ENCODE measurements around the gene SMOC1.

- TF ChIP-seq CTCF (IDR thresholded peaks at IDR 0.05) (no peak), POLR2A (IDR thresholded peaks at IDR 0.05) (no peak)
These were observed 30.3 kb upstream of the SMOC1 start for GRCh38 chr14:69848903-69849391.
